GM20431 (cell line): Measurements from ENCODE around the gene GPR31.

Experiments used
- in situ Hi-C: fragments of 300-500 bp; cut with MseI, MboI; formaldehyde crosslinking; loops from one replicate; pipeline ENCODE4 v1.15.0; 2020; ENCODE audit warnings: low sequenced_read_pairs; ENCODE audit not compliant: unreplicated experiment

The GPR31 gene

GRCh38 chr6:167122041-167122826 lies 35.5 kb downstream of the GPR31 start:
- in situ Hi-C loops: no loop called here

- in situ Hi-C loops: no loop called here
These were observed 36.4 kb downstream of the GPR31 start for GRCh38 chr6:167121335-167121841.

GRCh38 chr6:167120583-167120903 lies 37.2 kb downstream of the GPR31 start:
- in situ Hi-C loops: no loop called here

- in situ Hi-C loops: no loop called here
These were observed 37.9 kb downstream of the GPR31 start for GRCh38 chr6:167119670-167120582.

- in situ Hi-C loops: no loop called here
These were observed 38.9 kb downstream of the GPR31 start for GRCh38 chr6:167118839-167119238.

GRCh38 chr6:167118006-167118405 lies 39.8 kb downstream of the GPR31 start:
- in situ Hi-C loops: no loop called here

- in situ Hi-C loops: no loop called here
These were observed 40.9 kb downstream of the GPR31 start for GRCh38 chr6:167116838-167117228.

- in situ Hi-C loops: no loop called here
These were observed 41.5 kb downstream of the GPR31 start for GRCh38 chr6:167116109-167116837.

- in situ Hi-C loops: no loop called here
These were observed 42.7 kb downstream of the GPR31 start for GRCh38 chr6:167115054-167115453.

- in situ Hi-C loops: no loop called here
These were observed 43.6 kb downstream of the GPR31 start for GRCh38 chr6:167113935-167114910.

GRCh38 chr6:167113047-167113754 lies 44.6 kb downstream of the GPR31 start:
- in situ Hi-C loops: no loop called here

- in situ Hi-C loops: no loop called here
These were observed 45.4 kb downstream of the GPR31 start for GRCh38 chr6:167112421-167112820.

GRCh38 chr6:167111597-167111996 lies 46.2 kb downstream of the GPR31 start:
- in situ Hi-C loops: no loop called here

GRCh38 chr6:167109651-167110050 lies 48.1 kb downstream of the GPR31 start:
- in situ Hi-C loops: no loop called here

- in situ Hi-C loops: no loop called here
These were observed 49.5 kb downstream of the GPR31 start for GRCh38 chr6:167108278-167108677.

GRCh38 chr6:167107787-167108186 lies 50.0 kb downstream of the GPR31 start:
- in situ Hi-C loops: no loop called here

- in situ Hi-C loops: no loop called here
These were observed 51.4 kb downstream of the GPR31 start for GRCh38 chr6:167106406-167106805.
